Tongue (tissue), 2 donors: ENCODE measurements around the gene DNAJB9. TPM values are rescaled to one million over a fixed set of nuclear protein-coding genes. Genes with fewer than 3 reads are reported as not detected.

Experiments used
- DNase-seq: peaks from one replicate; pipeline ENCODE4 v3.0.0-alpha.2; 2015
- total RNA-seq: library from RNA; depleted of rRNA; stranded (reverse); fragments of >200 nt; gene quantifications from one replicate; pipeline ENCODE4 v1.2.3, GENCODE V29; 2014

Gene DNAJB9
- total RNA-seq, 1 donor from 2014 or later: 30.5 TPM

DNA sequence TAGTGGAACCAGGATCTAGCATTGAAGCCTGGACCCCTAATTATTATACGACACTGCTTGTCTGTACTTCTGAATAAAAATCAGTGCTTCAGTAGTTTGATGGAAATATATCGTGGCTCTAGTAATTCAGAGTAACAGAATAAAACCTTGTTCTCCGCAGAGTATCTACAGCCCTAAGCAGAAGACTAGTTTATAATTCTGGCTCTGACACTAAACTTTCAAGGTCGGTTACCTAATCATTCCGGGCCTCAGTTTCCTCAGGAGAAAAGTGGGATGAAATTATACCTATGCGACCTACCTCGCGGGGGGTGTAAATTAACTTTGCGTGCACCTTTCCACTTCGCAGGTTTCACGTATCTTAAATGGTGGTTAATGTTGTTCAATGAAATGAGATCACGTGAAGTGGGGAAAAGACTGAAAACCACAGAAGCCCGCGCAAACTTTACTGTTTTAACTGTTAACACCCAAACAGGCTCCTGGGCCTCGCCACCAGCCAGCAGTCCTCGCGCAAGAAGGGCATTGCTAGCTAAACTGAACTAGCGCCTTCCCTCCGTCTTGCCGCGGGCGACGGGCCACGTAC lies 783 bp upstream of the DNAJB9 start:
- peak; percentile 5 for DNase-seq

- peak; percentile 54 for DNase-seq
Observed at GRCh38 chr7:108570146-108570755, 577 bp downstream of the DNAJB9 start.

GRCh38 chr7:108572480-108572879 lies 2.8 kb downstream of the DNAJB9 start:
- DNase-seq: no peak

- DNase-seq: no peak
Observed at GRCh38 chr7:108575156-108575555, 5.5 kb downstream of the DNAJB9 start.

DNA sequence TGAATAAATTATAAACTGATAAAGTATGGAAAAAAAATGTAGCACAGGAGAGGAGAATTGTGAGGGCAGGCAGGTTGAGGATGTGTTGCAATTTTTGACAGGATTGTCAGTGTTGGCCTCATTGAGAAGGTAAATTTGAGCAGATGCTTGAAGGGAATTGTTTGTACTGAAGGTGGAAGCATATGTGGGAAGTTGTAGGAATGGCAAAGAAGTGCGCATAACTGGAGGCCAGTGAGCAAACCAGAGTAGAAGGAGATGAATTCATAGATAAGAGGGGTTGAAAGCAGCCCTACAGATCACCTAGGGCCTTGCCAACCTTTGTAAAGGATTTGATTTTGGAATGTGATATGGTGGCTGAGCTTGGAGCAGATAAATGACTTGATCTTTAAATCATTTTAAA lies 6.4 kb downstream of the DNAJB9 start:
- DNase-seq: no peak

DNA sequence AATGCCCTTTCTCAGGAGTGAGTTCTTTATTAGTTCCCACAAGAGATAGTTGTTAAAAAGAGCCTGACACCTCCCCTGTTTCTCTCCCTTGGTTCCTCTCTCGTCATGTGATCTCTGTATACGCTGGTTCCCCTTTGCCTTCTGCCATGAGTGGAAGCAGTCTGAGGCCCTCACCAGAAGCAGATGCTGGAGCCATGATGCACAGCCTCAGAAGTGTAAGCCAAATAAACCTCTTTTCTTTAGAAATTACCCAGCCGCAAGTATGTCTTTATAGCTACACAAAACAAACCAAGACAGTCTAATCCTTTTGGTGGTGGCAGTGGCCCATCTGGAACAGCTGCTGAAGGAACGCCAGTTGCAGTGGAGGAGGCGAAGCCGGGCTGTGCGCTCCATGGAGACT lies 9.3 kb downstream of the DNAJB9 start:
- DNase-seq: no peak

DNA sequence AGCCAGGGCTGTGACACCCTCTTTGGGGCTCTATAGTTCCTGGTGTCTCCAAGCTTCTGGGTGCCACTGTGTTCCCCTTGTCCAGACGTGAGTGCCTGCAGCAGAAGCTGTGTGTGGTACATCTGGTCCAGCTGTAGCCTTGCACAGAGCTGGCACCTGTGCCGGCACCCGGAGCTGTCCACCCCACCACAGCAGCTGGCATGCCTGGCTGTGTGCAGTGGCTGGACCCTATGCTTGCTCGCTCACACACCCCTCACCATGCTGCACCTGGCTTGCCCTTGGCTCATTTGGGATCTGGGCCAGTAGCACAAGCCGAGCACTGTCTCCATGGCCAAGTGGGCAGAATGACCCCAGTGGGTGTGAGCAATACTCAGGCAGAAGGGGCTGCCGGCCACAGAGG lies 10.6 kb downstream of the DNAJB9 start:
- no peak for DNase-seq

GRCh38 chr7:108581655-108582491 lies 12.2 kb downstream of the DNAJB9 start:
- DNase-seq: no peak

DNA sequence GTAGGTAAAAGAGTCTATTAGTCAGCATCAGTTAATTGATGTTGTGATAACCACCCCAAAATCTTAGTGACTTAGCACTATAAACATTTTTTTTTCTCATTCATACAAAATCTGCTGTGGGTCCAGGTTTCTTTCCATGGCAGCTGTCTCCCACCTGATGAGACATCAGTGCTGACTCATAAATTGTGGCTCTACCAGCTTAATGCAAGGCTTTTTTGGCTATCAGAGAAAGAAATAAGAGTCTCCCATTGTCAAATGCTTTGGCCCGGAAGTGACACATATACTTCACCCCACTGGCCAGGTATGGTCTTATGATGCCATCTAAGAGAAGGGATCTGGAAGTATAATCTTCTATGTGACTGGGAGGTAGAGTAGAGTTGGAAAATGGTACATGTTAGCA lies 14.5 kb downstream of the DNAJB9 start:
- DNase-seq: no peak

DNA sequence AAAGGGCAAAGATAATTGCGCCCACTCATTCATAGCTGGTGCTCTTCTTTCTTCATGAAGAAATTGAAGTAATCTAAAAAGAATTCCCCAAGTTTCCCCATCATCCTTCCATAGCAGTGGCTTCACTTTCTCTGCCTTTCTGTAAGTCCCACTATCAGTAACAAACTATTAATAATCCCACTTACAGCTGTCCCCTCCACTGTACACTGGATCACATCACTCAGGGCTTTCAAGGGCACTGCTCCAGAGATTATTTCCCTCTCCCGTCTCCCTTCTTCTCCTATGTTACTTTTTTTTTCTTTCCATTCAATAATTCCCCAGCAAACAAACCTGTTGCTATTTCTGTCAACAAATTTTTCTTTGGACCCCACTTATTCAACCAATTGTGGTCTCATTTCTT lies 16.2 kb downstream of the DNAJB9 start:
- DNase-seq: no peak

DNA sequence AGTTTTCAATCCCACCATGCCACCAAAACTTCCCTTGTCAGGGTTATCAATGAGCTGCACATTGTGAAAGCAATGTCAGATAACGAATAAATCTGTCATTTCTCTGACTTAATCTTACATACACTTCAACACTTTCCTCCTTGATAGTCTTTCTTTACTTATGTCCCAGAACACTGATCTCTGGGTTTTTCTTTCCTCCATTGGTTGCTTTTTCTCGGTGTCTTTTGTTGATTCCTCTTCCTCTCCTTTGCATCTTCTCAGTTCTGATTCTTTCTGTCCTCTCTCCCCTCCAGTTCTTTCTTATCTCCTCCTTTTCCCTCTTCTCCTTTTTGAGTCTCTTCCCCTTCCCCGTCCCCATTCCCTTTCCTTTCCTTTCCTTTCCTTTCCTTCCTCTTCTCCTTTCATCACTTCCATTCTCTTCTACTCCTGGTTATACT lies 16.6 kb downstream of the DNAJB9 start:
- no peak for DNase-seq

DNA sequence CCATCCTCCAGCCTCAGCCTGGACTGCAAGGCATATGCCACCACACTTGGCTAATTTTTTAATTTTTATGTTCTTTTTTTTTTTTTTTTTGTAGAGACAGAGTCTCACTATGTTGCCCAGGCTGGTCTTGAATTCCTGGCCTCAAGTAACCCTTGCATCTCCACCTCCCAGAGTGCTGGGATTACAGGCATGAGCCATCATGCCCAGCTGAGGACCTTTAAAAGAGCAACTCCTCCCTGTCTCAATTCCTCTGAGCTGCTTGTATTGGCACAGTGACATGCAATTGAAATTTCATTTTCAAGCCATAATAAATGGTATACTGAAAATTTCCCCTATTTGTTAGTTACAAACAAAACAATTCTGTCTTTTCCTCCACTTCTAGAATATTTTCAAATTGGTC lies 19.5 kb downstream of the DNAJB9 start:
- no peak for DNase-seq

DNA sequence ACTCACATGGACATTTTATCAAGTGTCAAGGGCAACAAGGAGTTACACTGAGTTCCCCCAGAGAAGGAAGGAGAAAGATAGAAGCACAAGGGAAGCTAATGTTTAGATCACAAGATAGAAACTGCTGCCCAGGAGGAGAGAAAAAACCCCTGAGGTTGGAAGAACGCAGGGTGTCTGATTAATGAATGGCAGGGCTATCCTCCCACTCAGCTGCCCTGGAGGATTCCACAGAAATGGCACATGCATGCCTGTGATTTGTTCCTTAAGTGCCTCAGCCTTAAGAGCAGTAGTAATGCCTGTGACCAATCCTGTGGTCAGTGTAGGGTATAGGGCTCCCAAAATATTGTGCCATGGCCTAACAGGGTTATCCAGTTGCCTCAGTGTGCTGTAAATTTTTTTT lies 20.2 kb downstream of the DNAJB9 start:
- no peak for DNase-seq

GRCh38 chr7:108590606-108591005 lies 20.9 kb downstream of the DNAJB9 start:
- DNase-seq: no peak

DNA sequence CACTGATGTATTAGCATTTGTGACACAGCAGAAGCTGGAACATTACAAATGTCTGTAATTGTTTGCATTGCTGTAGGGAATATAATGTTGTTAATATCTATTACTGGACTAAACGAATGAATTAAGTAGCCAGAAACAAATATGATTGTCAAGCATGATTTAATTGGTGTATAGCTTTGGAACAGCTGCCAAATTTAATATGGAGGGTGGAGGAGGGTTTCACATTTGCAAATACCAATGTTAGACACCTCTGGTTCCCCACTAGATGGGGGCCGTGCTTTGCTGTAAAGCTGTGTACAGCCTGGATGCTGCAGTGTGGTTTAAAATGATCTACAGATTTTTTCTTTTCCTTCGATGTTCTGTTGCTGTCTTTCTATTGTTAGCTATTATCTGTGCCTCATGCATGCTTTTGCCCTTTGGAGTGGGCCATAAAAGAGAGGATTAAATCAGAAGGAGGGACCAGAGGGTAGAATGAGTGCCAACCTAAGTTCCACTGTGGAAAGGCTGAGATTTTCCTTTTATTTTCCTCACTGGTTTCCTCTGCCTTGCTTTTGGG lies 23.1 kb downstream of the DNAJB9 start:
- peak; percentile 68 for DNase-seq

DNA sequence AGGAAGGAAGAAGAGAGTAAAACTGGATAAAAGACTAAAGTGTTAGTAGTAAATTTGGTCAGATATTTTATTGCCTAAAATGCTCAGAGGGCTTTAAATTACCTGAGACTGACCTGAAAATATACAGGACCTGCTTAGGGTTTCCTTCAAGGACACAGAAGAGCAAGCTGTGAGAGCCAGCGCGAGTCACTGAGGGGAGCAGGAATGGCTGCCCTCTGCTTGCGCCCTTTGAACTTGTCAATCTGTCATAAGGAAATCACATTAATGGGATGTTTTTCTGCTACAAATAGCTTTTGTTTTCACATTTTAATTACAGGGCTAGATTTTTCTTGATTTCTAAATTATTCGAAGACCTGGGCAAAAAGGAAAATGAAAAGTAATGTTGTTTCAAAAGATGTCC lies 26.9 kb downstream of the DNAJB9 start:
- DNase-seq: no peak

GRCh38 chr7:108598153-108598552 lies 28.5 kb downstream of the DNAJB9 start:
- DNase-seq: peak; percentile 19

GRCh38 chr7:108598914-108599580 lies 29.4 kb downstream of the DNAJB9 start:
- no peak for DNase-seq

DNA sequence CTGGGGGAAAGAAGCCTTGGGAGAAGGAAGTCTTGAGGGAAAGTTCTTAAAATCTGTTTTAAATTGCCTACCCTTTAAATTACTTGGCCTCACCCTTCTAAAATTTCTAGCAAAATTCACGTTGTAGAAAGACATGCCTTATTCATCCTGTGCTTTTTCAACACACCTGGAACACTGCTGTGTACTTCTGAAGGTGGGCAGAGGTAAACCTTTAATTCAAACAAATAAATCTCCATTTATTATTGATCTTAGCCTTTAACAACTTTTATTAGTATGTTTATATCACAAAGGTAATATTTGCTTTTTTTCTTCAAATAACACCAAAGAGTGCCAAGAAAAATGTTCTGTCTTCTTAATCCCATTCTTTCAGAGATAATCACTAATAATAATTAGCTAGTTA lies 30.7 kb downstream of the DNAJB9 start:
- DNase-seq: no peak

DNA sequence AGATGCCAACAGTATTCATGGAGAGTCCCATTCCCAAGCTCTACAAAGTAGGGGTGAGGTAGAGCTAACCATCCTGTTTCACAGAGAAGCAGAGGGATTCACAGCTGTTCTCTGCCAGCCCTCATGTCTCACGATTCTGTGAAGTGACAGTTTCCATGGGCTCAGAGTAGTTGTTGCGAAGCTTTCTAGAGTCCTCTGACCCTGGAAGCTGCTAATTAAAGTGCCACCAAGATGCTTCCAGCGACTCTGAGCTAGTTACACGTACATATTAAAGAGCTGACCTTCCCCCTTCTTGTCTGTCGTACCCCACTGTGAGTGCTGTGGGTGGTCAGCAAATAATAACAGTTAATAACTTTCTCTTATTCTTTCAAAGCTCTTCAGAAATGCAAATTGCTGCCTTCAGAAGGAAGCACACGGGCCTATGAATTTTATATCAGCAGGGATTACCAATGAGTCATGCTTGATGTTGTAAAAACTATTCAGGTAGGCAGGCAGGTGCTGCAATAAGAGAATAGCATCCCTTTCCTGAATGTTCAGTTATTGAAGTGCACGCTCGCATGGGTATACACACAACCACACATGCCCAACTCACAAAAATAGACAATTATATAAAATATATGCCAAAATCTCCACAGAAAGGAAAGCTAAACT lies 34.1 kb downstream of the DNAJB9 start:
- DNase-seq: no peak

DNA sequence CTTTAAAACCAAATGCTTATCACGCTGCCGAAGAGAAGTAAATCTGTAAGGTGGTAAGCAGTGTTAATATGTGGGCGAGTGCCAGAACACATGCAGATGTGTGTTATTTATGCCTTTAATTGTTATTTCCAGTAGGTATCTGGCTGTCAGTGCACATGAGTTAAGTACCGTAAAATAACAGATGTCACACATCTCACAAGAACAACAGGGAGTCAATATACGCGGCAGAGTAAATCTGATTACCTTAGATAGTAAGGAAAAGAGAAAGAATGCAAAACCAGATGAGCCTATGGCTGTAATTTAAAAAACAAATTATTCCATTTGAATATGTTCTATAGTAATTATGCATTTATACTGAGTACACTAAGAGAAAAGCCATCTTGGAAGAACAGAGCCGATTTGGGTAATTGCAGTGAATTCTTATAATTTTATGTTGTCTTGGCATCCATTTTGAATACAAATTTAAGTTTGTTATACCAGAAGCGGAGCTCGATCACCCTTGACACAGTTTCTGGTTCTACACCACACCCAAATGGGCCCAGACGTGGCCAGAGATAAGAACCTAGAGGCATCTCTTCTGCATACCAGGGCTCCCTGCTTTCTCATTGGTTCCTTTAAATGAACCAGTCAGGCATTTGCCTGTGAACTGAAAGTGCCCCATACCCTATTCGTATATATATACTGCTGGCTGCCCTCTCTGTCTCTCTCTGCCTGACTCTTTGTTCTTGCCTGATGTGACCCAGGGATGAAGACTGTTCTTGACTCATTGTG lies 34.8 kb downstream of the DNAJB9 start:
- no peak for DNase-seq
